ENCODE data around the gene PIK3C2A.

DNA sequence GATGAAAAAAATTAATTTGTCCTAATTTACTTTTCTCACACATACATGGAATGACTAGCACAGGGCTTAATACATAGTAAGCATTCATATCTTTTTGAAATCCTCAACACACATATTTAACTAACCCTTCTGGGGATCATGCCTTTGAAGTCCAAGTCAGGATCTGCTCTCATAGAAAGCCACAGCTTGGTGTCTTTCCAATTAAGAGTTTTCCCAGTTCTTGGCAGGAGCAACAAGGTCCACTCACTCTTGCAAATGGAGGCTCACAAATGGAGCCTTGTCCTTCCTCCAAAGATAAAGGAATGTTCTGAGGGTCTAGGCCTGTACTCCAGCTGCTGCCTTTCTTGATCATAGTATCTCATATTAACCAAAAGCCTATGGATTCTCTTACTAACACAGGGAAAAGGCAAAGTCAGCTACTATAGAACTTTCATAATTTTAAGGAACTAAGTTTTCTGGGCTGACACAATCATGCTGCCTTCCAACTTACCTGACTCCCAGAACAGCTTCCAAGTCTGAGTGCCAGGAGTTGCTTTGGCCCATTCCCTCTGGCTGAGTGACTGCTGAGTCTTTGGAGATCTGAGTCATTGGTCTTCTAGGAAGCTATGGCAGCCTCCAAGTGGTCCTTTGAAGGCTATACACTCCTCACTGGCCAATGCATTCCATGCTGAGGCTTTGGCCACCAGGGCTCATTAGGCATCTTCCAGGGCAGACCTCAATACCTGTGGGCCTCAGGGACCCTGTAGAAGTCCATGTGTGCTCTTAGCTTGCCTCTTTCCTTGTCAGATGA, 43.0 kb upstream of the PIK3C2A start:
- TF ChIP-seq, protein P1, sequence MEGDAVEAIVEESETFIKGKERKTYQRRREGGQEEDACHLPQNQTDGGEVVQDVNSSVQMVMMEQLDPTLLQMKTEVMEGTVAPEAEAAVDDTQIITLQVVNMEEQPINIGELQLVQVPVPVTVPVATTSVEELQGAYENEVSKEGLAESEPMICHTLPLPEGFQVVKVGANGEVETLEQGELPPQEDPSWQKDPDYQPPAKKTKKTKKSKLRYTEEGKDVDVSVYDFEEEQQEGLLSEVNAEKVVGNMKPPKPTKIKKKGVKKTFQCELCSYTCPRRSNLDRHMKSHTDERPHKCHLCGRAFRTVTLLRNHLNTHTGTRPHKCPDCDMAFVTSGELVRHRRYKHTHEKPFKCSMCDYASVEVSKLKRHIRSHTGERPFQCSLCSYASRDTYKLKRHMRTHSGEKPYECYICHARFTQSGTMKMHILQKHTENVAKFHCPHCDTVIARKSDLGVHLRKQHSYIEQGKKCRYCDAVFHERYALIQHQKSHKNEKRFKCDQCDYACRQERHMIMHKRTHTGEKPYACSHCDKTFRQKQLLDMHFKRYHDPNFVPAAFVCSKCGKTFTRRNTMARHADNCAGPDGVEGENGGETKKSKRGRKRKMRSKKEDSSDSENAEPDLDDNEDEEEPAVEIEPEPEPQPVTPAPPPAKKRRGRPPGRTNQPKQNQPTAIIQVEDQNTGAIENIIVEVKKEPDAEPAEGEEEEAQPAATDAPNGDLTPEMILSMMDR (conservative IDR thresholded peaks at IDR 0.05; ENCODE audit: low read depth, low read length) = no peak
- no peak for TF ChIP-seq EZH2 (IDR thresholded peaks at IDR 0.05; ENCODE audit: low read length, unreplicated experiment)
- no peak for TF ChIP-seq EZH2phosphoT487 (IDR thresholded peaks at IDR 0.05; ENCODE audit: borderline replicate concordance, low read length)
